ENCODE data around the gene UGT2A1.

The UGT2A1 gene

DNA sequence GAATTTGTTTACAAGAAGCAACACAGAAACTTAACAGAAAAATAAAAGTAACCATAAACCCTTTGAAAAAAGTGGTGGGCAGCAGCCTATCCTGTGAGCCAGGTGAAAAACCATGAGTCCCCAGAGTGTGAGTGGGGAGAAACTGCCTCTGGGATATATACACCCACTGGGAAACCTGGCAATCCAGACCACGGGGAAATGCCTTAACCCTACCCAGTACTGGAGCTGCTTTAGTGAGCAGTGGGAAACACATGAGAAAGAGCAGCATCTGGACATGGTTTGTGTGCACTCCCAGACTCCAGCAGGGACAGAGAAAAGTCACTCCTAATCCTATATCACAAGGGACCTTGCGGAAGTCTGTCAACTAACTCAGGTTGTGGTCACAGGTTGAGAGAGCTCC, 53.0 kb downstream of the UGT2A1 start:
- CTCF ChIA-PET = no interaction called here
- POLR2A ChIA-PET = no interaction called here
- TF ChIP-seq, protein P1, sequence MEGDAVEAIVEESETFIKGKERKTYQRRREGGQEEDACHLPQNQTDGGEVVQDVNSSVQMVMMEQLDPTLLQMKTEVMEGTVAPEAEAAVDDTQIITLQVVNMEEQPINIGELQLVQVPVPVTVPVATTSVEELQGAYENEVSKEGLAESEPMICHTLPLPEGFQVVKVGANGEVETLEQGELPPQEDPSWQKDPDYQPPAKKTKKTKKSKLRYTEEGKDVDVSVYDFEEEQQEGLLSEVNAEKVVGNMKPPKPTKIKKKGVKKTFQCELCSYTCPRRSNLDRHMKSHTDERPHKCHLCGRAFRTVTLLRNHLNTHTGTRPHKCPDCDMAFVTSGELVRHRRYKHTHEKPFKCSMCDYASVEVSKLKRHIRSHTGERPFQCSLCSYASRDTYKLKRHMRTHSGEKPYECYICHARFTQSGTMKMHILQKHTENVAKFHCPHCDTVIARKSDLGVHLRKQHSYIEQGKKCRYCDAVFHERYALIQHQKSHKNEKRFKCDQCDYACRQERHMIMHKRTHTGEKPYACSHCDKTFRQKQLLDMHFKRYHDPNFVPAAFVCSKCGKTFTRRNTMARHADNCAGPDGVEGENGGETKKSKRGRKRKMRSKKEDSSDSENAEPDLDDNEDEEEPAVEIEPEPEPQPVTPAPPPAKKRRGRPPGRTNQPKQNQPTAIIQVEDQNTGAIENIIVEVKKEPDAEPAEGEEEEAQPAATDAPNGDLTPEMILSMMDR (IDR thresholded peaks at IDR 0.05; ENCODE audit: control extremely low read depth, extremely low read depth, low read depth, missing control alignments) = no peak
- DNase-seq (ENCODE audit: extremely low spot score) = no peak

DNA sequence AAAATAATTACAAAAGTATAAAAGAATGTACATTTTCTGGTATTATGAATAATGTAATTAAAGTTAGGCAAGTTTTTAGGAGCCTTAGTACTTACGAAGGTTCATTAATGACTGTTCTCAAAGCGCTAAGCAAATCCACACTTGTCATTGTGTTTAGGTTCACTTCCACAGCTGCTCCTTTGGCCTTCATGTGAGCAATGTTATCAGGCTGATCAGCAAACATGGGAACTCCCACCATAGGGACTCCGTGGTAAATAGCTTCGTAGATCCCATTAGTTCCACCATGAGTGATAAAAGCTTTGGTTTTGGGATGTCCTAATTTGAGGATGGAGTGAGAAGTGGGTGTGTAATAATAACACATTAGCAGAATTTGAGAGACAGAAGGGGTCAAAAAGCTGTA, 58.7 kb downstream of the UGT2A1 start:
- TF ChIP-seq, protein P1 (IDR thresholded peaks at IDR 0.05; ENCODE audit: control extremely low read depth, extremely low read depth, low read depth, missing control alignments) = no peak
- DNase-seq (ENCODE audit: extremely low spot score) = no peak
- ChIA-PET POLR2A (no interaction called here), CTCF (interaction anchor here (1.4 kb wide), 1 partner anchor 73 kb away, joined by 3 read pairs; no protein-coding TSS in a partner anchor)

- no peak for DNase-seq (ENCODE audit: extremely low spot score)
- CTCF ChIA-PET = interaction anchor here (1.9 kb wide), 1 partner anchor 10 kb away, joined by 4 read pairs; no protein-coding TSS in a partner anchor
- POLR2A ChIA-PET = no interaction called here
- TF ChIP-seq, protein P1 (IDR thresholded peaks at IDR 0.05; ENCODE audit: control extremely low read depth, extremely low read depth, low read depth, missing control alignments) = no peak
Measured at GRCh38 chr4:69591364-69591763, 61.7 kb downstream of the UGT2A1 start.

DNA sequence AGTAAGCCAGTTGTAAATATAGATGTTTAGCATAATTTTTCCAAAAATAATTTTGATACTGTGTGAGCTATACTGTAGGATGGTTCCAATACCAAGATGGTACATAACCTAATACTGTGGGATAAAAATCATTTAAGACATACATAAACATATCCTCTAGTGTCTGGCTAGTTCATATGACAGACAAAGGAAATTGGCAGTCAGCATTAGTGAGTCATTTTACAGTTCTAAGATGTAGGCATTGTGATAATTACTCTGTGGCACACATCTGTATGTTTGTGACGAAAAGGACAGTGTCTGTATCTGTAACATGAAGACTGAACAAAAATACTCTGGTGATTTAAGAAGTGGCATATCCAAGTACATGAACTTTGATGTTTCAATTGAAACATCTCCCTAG, 63.2 kb downstream of the UGT2A1 start:
- DNase-seq (ENCODE audit: extremely low spot score) = no peak
- TF ChIP-seq, protein P1 (IDR thresholded peaks at IDR 0.05; ENCODE audit: control extremely low read depth, extremely low read depth, low read depth, missing control alignments) = no peak
- POLR2A ChIA-PET = no interaction called here
- CTCF ChIA-PET = no interaction called here

DNA sequence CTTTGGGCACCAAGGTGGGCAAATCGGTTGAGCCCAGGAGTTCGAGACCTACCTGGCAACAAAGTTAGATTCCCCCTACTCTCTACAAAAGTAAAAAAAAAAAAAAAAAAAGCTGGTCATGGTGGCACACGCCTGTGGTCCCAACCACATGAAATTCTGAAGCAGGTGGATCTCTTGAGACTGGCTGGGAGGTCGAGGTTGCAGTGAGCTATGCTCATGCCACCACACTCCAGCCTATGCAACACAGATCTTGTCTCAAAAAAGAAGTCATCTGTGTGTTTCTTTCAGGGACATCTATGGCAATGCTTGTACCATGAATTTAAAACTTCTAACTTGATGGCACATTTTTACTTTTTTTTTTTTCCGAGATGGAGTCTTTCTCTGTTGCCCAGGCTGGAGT, 68.9 kb downstream of the UGT2A1 start:
- no peak for DNase-seq (ENCODE audit: extremely low spot score)
- ChIA-PET CTCF (interaction anchor here (0.9 kb wide), 1 partner anchor 8 kb away, joined by 3 read pairs; no protein-coding TSS in a partner anchor), POLR2A (interaction anchor here (0.7 kb wide), 1 partner anchor 39 kb away, joined by 4 read pairs; no protein-coding TSS in a partner anchor)
- TF ChIP-seq, protein P1 (IDR thresholded peaks at IDR 0.05; ENCODE audit: control extremely low read depth, extremely low read depth, low read depth, missing control alignments) = no peak

- no peak for DNase-seq (ENCODE audit: extremely low spot score)
- ChIA-PET CTCF (no interaction called here), POLR2A (no interaction called here)
- TF ChIP-seq, protein P1 (IDR thresholded peaks at IDR 0.05; ENCODE audit: control extremely low read depth, extremely low read depth, low read depth, missing control alignments) = no peak
Measured at GRCh38 chr4:69583543-69583942, 69.5 kb downstream of the UGT2A1 start.

- CTCF ChIA-PET = interaction anchor here (1.5 kb wide), 1 partner anchor 8 kb away, joined by 5 read pairs; no protein-coding TSS in a partner anchor
Measured at GRCh38 chr4:69577245-69577644, 75.8 kb downstream of the UGT2A1 start.

More at GRCh38 chr4:69577245-69577644, 75.8 kb downstream of the UGT2A1 start:
- POLR2A ChIA-PET = no interaction called here
- DNase-seq (ENCODE audit: extremely low spot score) = no peak
- TF ChIP-seq, protein P1 (IDR thresholded peaks at IDR 0.05; ENCODE audit: control extremely low read depth, extremely low read depth, low read depth, missing control alignments) = no peak
